Stomach (tissue), 9 donors: ENCODE data around the gene DCDC2C. TPM values are rescaled to one million over a fixed set of nuclear protein-coding genes. Genes with fewer than 3 reads are reported as not detected.

Experiments
- DNase-seq, 2 donors: peaks; one replicate each; pipeline versions ENCODE4 v3.0.0 to v3.0.0-alpha.2; 2013 to 2019
- H3K27ac ChIP-seq, 5 donors: fragments of 200-600 bp in 4 of 5; sonication (generic) in 4 of 5; one replicate each; pipeline ENCODE4 v1.5.1; 2013 to 2019; ENCODE audit warnings: mild to moderate bottlenecking in 1 of 5, moderate library complexity in 1 of 5
- H3K27me3 ChIP-seq, 3 donors: fragments of 200-600 bp; sonication (generic); one replicate each; pipeline ENCODE4 v1.5.1; 2017 to 2019; ENCODE audit warnings: mixed run types in 1 of 3
- H3K36me3 ChIP-seq, 4 donors: fragments of 200-600 bp; sonication (generic); 1 replicate in 3 of 4; 2 replicates in 1 of 4; pipeline ENCODE4 v1.5.1; 2016 to 2019
- H3K4me1 ChIP-seq, 4 donors: fragments of 200-600 bp; sonication (generic); one replicate each; pipeline ENCODE4 v1.5.1; 2016 to 2019
- H3K4me3 ChIP-seq, 4 donors: fragments of 200-600 bp; sonication (generic) in 3 of 4; one replicate each; pipeline ENCODE4 v1.5.1; 2016 to 2019; ENCODE audit warnings: mild to moderate bottlenecking in 1 of 4
- H3K9me3 ChIP-seq, 4 donors: fragments of 200-600 bp; sonication (generic); one replicate each; pipeline ENCODE4 v1.5.1; 2016 to 2019
- CTCF ChIP-seq, 7 experiments: fragments of 450-650 bp in 4 of 7; fragments of 200-600 bp in 3 of 7; sonication (generic) in 3 of 7; IDR thresholded peaks; one replicate each; pipeline ENCODE4 v1.5.1; 2016 to 2019; ENCODE audit warnings: antibody characterized with exemption in 7 of 7, control low read depth in 2 of 7, mild to moderate bottlenecking in 1 of 7
- EP300 ChIP-seq: sonication (generic); formaldehyde crosslinking; IDR thresholded peaks from one replicate; pipeline ENCODE4 v1.6.1; 2017; ENCODE audit warnings: antibody characterized with exemption
- POLR2A ChIP-seq, 4 donors: fragments of 450-650 bp; IDR thresholded peaks; one replicate each; pipeline ENCODE4 v1.6.1; 2016; ENCODE audit warnings: antibody characterized with exemption in 4 of 4, control low read depth in 2 of 4, mild to moderate bottlenecking in 1 of 4, moderate library complexity in 1 of 4
- POLR2AphosphoS5 ChIP-seq, 3 donors: sonication (generic); formaldehyde crosslinking; IDR thresholded peaks; one replicate each; pipeline ENCODE4 v1.6.1; 2016; ENCODE audit warnings: antibody characterized with exemption in 3 of 3
- WGBS, 5 donors: extraction: QIAGEN DNeasy Blood & Tissue Kit in 3 of 5; methylation state at CpG; one replicate each; pipeline versions ENCODE4 v1.1.5 to v1.1.7; 2013 to 2018; 5-methylcytosine and 5-hydroxymethylcytosine counted together
- intact Hi-C: fragments of 100-400 bp; cut with DNase I; formaldehyde crosslinking; loops from one replicate; pipeline ENCODE4 v1.15.1; 2023; ENCODE audit warnings: low total_unique reads
- polyA plus RNA-seq, 3 donors: library from polyadenylated mRNA; stranded (reverse); fragments of 200-250 nt; gene quantifications; one replicate each; pipeline ENCODE4 v1.2.3, GENCODE V29; 2013
- total RNA-seq, 5 donors: library from RNA; depleted of rRNA; stranded (reverse); fragments of >200 nt; gene quantifications; one replicate each; pipeline versions ENCODE4 v1.1.0 to v1.2.3, GENCODE V29; 2014 to 2016
- donor health status: healthy with polysubstance abuse.
- donor health status: Bipolar disorder and iron deficiency.
- donor health status: healthy.

Gene DCDC2C
- total and polyA plus RNA-seq, 8 donors, result not detected

GRCh38 chr2:3754280-3754679, 50.9 kb downstream of the DCDC2C start:
- intact Hi-C loops, result no loop called here
- no peak for DNase-seq
- no peaks in the 10 kb centered on the region for H3K9me3 ChIP-seq
- H3K4me1 ChIP-seq, result no peaks in the 10 kb centered on the region
- WGBS, 5 donors, result 26 to 45% (median 35%) methylated on average over 5 of the region's 5 CpGs
- peaks cover 0 to 20% (median 0%) of the 10 kb centered on the region in 3 donors for H3K27me3 ChIP-seq
- no peak overlapping the region for H3K4me3 ChIP-seq
- H3K36me3 ChIP-seq, result no peaks in the 10 kb centered on the region
- no peak overlapping the region for H3K27ac ChIP-seq
- no peak for TF ChIP-seq POLR2AphosphoS5 (IDR thresholded peaks at IDR 0.05)

GRCh38 chr2:3754795-3755194, 51.4 kb downstream of the DCDC2C start:
- Histone ChIP-seq H3K27ac (no peak overlapping the region), H3K36me3 (no peaks in the 10 kb centered on the region), H3K4me3 (no peak overlapping the region), H3K27me3 (peaks cover 0 to 20% (median 0%) of the 10 kb centered on the region in 3 donors), H3K9me3 (no peaks in the 10 kb centered on the region), H3K4me1 (no peaks in the 10 kb centered on the region)
- TF ChIP-seq POLR2AphosphoS5 (IDR thresholded peaks at IDR 0.05) (no peak), CTCF (IDR thresholded peaks at IDR 0.05) (no peak), POLR2A (IDR thresholded peaks at IDR 0.05) (no peak), EP300 (no peak)
- intact Hi-C loops, result no loop called here
- 75 to 91% (median 90%) methylated on average over 3 of the region's 3 CpGs for WGBS, 5 donors
- no peak for DNase-seq

- Histone ChIP-seq H3K9me3 (no peaks in the 10 kb centered on the region), H3K4me1 (no peaks in the 10 kb centered on the region), H3K27me3 (peaks cover 0 to 20% (median 0%) of the 10 kb centered on the region in 3 donors), H3K27ac (no peak overlapping the region), H3K4me3 (no peak overlapping the region), H3K36me3 (no peaks in the 10 kb centered on the region)
- no peak for TF ChIP-seq CTCF (IDR thresholded peaks at IDR 0.05)
- TF ChIP-seq POLR2A (IDR thresholded peaks at IDR 0.05), result no peak
- no peak for TF ChIP-seq EP300
- TF ChIP-seq POLR2AphosphoS5 (IDR thresholded peaks at IDR 0.05), result no peak
- 79 to 89% (median 86%) methylated on average over 3 of the region's 3 CpGs for WGBS, 5 donors
- no peak for DNase-seq
- intact Hi-C loops, result no loop called here
These were observed 51.9 kb downstream of the DCDC2C start for GRCh38 chr2:3755277-3755676.

- peak in 1 of 2 donors; percentile 26 for DNase-seq
- Histone ChIP-seq H3K27me3 (peaks cover 0 to 16% (median 0%) of the 10 kb centered on the region in 3 donors), H3K9me3 (no peaks in the 10 kb centered on the region), H3K36me3 (no peaks in the 10 kb centered on the region), H3K4me1 (no peaks in the 10 kb centered on the region), H3K4me3 (no peak overlapping the region), H3K27ac (no peak overlapping the region)
- TF ChIP-seq POLR2AphosphoS5 (IDR thresholded peaks at IDR 0.05) (no peak), EP300 (no peak), POLR2A (IDR thresholded peaks at IDR 0.05) (no peak), CTCF (IDR thresholded peaks at IDR 0.05) (no peak)
- 18 to 38% (median 30%) methylated on average over 8 of the region's 8 CpGs for WGBS, 5 donors
- intact Hi-C loops, result no loop called here
These were observed 52.9 kb downstream of the DCDC2C start for GRCh38 chr2:3756306-3756705.

GRCh38 chr2:3758906-3759305, 55.5 kb downstream of the DCDC2C start:
- intact Hi-C loops, result no loop called here
- Histone ChIP-seq H3K36me3 (no peaks in the 10 kb centered on the region), H3K4me1 (no peaks in the 10 kb centered on the region), H3K27ac (no peak overlapping the region), H3K27me3 (peaks cover 0 to 24% (median 0%) of the 10 kb centered on the region in 3 donors), H3K9me3 (no peaks in the 10 kb centered on the region), H3K4me3 (no peak overlapping the region)
- no peak for DNase-seq
- TF ChIP-seq EP300 (no peak), CTCF (IDR thresholded peaks at IDR 0.05) (no peak), POLR2AphosphoS5 (IDR thresholded peaks at IDR 0.05) (no peak), POLR2A (IDR thresholded peaks at IDR 0.05) (no peak)
- 63 to 71% (median 68%) methylated on average over 7 of the region's 7 CpGs for WGBS, 5 donors
